ENCODE results near the gene IFI6. TPM values are rescaled to one million over a fixed set of nuclear protein-coding genes. Genes with fewer than 3 reads are reported as not detected.

The IFI6 gene
- total and polyA plus RNA-seq, 2 donors (not counting 1 experiment from before 2014, with no cell fraction given): 11.7 to 12.0 TPM

DNA sequence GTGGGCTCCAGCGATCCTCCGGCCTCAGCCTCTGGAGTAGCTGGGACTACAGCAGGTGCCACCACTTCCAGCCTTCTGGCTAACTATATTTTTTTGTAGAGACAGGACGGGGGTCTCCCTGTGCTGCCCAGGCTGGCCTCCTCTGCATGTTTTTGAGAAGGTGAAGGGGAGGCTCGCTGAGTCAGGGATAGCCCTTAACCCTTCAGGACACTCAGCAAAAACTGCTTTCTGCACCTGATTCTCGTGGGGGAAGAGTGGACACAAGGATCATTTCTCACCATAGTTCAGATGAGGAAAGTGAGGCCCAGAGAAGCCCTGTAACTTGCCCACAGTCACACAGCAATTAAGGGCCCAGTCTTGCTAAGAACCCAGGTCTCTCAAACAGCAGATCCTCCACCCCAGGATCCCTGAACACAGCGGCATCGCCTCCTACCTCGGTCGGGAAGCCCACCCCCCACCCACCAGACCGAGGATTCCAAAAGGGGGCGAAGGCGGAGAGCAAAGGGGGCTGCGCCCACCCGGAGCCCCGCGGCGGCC lies 38.3 kb downstream of the IFI6 start:
- no peak for DNase-seq
- Histone ChIP-seq H3K79me2 (ENCODE audit: control insufficient read depth, insufficient read depth, low read length) (peaks cover 12% of the 10 kb centered on the region), H4K20me1 (ENCODE audit: control insufficient read depth, insufficient read depth, low read length, poor library complexity, severe bottlenecking) (no peaks in the 10 kb centered on the region), H3K27me3 (replicated peaks in 1 of 4; ENCODE audit: control extremely low read depth in 1 of 4, control insufficient read depth in 3 of 4, insufficient read depth in 4 of 4, low read length in 3 of 4) (no peaks in the 10 kb centered on the region), H3K9me3 (ENCODE audit: control extremely low read depth in 1 of 3, control insufficient read depth in 2 of 3, insufficient read depth in 1 of 3, low read length in 2 of 3) (peaks cover 0 to 8% (median 0%) of the 10 kb centered on the region in 3 donors), H3K9ac (ENCODE audit: low read length) (peak overlapping the region; percentile 77), H2AFZ (ENCODE audit: insufficient read depth, low read depth, low read length, poor library complexity, severe bottlenecking) (peak overlapping the region; percentile 74), H3K4me1 (ENCODE audit: control insufficient read depth in 2 of 2, insufficient read depth in 2 of 2, low read length in 2 of 2) (peaks cover 73 to 96% of the 10 kb centered on the region in 2 donors), H3K4me3 (ENCODE audit: control extremely low read depth in 1 of 5, extremely low read depth in 1 of 5, insufficient read depth in 1 of 5, low read depth in 2 of 5, low read length in 4 of 5) (peak overlapping the region; percentile 68 to 78 (median 72)), H3K36me3 (replicated peaks in 1 of 2; ENCODE audit: control extremely low read depth in 1 of 2, control insufficient read depth in 1 of 2, extremely low read depth in 1 of 2, insufficient read depth in 2 of 2, low read length in 1 of 2) (no peaks in the 10 kb centered on the region), H3K4me2 (replicated peaks; ENCODE audit: low read depth, low read length, poor library complexity, severe bottlenecking) (peak overlapping the region; percentile 95), H3K27ac (ENCODE audit: low read length in 2 of 2) (peak overlapping the region; percentile 90)
- TF ChIP-seq, protein P1, sequence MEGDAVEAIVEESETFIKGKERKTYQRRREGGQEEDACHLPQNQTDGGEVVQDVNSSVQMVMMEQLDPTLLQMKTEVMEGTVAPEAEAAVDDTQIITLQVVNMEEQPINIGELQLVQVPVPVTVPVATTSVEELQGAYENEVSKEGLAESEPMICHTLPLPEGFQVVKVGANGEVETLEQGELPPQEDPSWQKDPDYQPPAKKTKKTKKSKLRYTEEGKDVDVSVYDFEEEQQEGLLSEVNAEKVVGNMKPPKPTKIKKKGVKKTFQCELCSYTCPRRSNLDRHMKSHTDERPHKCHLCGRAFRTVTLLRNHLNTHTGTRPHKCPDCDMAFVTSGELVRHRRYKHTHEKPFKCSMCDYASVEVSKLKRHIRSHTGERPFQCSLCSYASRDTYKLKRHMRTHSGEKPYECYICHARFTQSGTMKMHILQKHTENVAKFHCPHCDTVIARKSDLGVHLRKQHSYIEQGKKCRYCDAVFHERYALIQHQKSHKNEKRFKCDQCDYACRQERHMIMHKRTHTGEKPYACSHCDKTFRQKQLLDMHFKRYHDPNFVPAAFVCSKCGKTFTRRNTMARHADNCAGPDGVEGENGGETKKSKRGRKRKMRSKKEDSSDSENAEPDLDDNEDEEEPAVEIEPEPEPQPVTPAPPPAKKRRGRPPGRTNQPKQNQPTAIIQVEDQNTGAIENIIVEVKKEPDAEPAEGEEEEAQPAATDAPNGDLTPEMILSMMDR (IDR thresholded peaks at IDR 0.05): no peak
- no peak for TF ChIP-seq EZH2 (IDR thresholded peaks at IDR 0.05; ENCODE audit: borderline replicate concordance, insufficient read depth, low read depth, low read length, poor library complexity, severe bottlenecking)
- WGBS (ENCODE audit: insufficient coverage): 11% methylated on average over 14 of the region's 17 CpGs
- peaks cover 85% of the 10 kb centered on the region for H3K4me1 Mint-ChIP-seq
- peak overlapping the region; percentile 95 for H3K27ac Mint-ChIP-seq
- H3K9me3 Mint-ChIP-seq (ENCODE audit: insufficient read depth): no peaks in the 10 kb centered on the region
- H3K27me3 Mint-ChIP-seq: no peaks in the 10 kb centered on the region
- peak overlapping the region; percentile 83 for H3K4me3 Mint-ChIP-seq
- ChIA-PET POLR2A (interaction anchor here (1.2 to 6.1 kb wide), 2 partner anchors 8 to 27 kb away, joined by 6 to 55 read pairs; no protein-coding TSS in a partner anchor), CTCF (interaction anchor here (0.6 to 6.1 kb wide), 6 partner anchors 8 to 36 kb away, joined by 3 to 51 read pairs (median 6); no protein-coding TSS in a partner anchor)
- ATAC-seq (ENCODE audit: low read depth): no peak
- intact Hi-C loops (cut with micrococcal nuclease): loop anchor here (1.0 kb wide), 1 partner anchor 26 kb away; no protein-coding TSS in a partner anchor

DNA sequence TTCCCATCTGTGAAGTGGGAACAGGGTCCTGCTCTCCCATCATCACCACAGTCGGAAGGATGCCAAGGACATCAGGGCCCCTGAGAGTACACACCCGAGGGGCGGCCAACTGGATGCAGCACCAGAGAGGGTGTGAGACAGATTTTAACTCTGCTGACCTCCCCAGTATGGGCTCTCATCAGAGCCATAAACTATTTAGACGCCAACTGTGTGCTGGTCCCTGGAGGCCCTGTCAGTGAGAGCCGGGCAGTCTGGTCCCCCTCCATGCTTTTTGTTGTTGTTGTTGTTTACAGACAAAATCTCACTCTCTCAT lies 38.7 kb downstream of the IFI6 start:
- DNase-seq (no peak), ATAC-seq (ENCODE audit: low read depth) (no peak)
- H2AFZ ChIP-seq (ENCODE audit: insufficient read depth, low read depth, low read length, poor library complexity, severe bottlenecking): no peak overlapping the region
- H3K9ac ChIP-seq (ENCODE audit: low read length): peak overlapping the region; percentile 77
- H3K79me2 ChIP-seq (ENCODE audit: control insufficient read depth, insufficient read depth, low read length): peaks cover 12% of the 10 kb centered on the region
- no peaks in the 10 kb centered on the region for H3K27me3 ChIP-seq (replicated peaks in 1 of 4; ENCODE audit: control extremely low read depth in 1 of 4, control insufficient read depth in 3 of 4, insufficient read depth in 4 of 4, low read length in 3 of 4)
- Mint-ChIP-seq H3K9me3 (ENCODE audit: insufficient read depth) (no peaks in the 10 kb centered on the region), H3K27ac (peak overlapping the region; percentile 95), H3K4me1 (peaks cover 86% of the 10 kb centered on the region), H3K4me3 (peak overlapping the region; percentile 83), H3K27me3 (no peaks in the 10 kb centered on the region)
- peak overlapping the region; percentile 95 for H3K4me2 ChIP-seq (replicated peaks; ENCODE audit: low read depth, low read length, poor library complexity, severe bottlenecking)
- POLR2A ChIA-PET: interaction anchor here (6.1 kb wide), 1 partner anchor 27 kb away, joined by 55 read pairs; no protein-coding TSS in a partner anchor
- no peaks in the 10 kb centered on the region for H4K20me1 ChIP-seq (ENCODE audit: control insufficient read depth, insufficient read depth, low read length, poor library complexity, severe bottlenecking)
- CTCF ChIA-PET: interaction anchor here (0.6 to 6.1 kb wide), 7 partner anchors 8 to 36 kb away, joined by 3 to 51 read pairs (median 7); no protein-coding TSS in a partner anchor
- H3K36me3 ChIP-seq (replicated peaks in 1 of 2; ENCODE audit: control extremely low read depth in 1 of 2, control insufficient read depth in 1 of 2, extremely low read depth in 1 of 2, insufficient read depth in 2 of 2, low read length in 1 of 2): no peaks in the 10 kb centered on the region
- H3K9me3 ChIP-seq (ENCODE audit: control extremely low read depth in 1 of 3, control insufficient read depth in 2 of 3, insufficient read depth in 1 of 3, low read length in 2 of 3): peaks cover 0 to 8% (median 0%) of the 10 kb centered on the region in 3 donors
- peak overlapping the region; percentile 90 for H3K27ac ChIP-seq (ENCODE audit: low read length in 2 of 2)
- H3K4me3 ChIP-seq (ENCODE audit: control extremely low read depth in 1 of 5, extremely low read depth in 1 of 5, insufficient read depth in 1 of 5, low read depth in 2 of 5, low read length in 4 of 5): peak overlapping the region; percentile 68 to 78 (median 72)
- TF ChIP-seq, protein P1 (IDR thresholded peaks at IDR 0.05): no peak
- TF ChIP-seq EZH2 (IDR thresholded peaks at IDR 0.05; ENCODE audit: borderline replicate concordance, insufficient read depth, low read depth, low read length, poor library complexity, severe bottlenecking): no peak
- peaks cover 76 to 96% of the 10 kb centered on the region in 2 donors for H3K4me1 ChIP-seq (ENCODE audit: control insufficient read depth in 2 of 2, insufficient read depth in 2 of 2, low read length in 2 of 2)
- intact Hi-C loops (cut with micrococcal nuclease): loop anchor here (1.0 kb wide), 1 partner anchor 26 kb away; no protein-coding TSS in a partner anchor
- WGBS (ENCODE audit: insufficient coverage): 51% methylated on average over 4 of the region's 5 CpGs

All from B cell (primary cell).